Kidney (tissue), 14 donors: ENCODE measurements around the gene COX8A. TPM values are rescaled to one million over a fixed set of nuclear protein-coding genes. Genes with fewer than 3 reads are reported as not detected.

Source experiments
- DNase-seq, 5 donors: peaks; one replicate each; pipeline ENCODE4 v3.0.0-alpha.2; 2013 to 2020
- FAIRE-seq: peaks from 2 replicates; lab custom pipeline; 2012; peaks lifted over from hg19 to GRCh38; lab: Jason Lieb, UNC
- H3K27ac ChIP-seq, 2 donors: one replicate each; pipeline ENCODE4 v1.7.0; 2013; ENCODE audit warnings: low read depth in 2 of 2, low read length in 2 of 2, inconsistent platforms in 1 of 2
- H3K27me3 ChIP-seq: one replicate; pipeline ENCODE4 v1.7.1; 2013; ENCODE audit warnings: low read length, inconsistent platforms; ENCODE audit not compliant: control insufficient read depth, insufficient read depth
- H3K36me3 ChIP-seq, 3 donors: one replicate each; pipeline versions ENCODE4 v1.7.0 to v1.7.1; 2013; ENCODE audit warnings: low read length in 3 of 3, control low read depth in 1 of 3, inconsistent platforms in 1 of 3; ENCODE audit not compliant: insufficient read depth in 3 of 3, control insufficient read depth in 2 of 3
- H3K4me1 ChIP-seq, 3 donors: one replicate each; pipeline versions ENCODE4 v1.7.0 to v1.7.1; 2013; ENCODE audit warnings: low read length in 3 of 3, inconsistent platforms in 1 of 3, low read depth in 1 of 3; ENCODE audit not compliant: control insufficient read depth in 2 of 3, insufficient read depth in 2 of 3
- H3K4me3 ChIP-seq, 3 donors: one replicate each; pipeline versions ENCODE4 v1.7.0 to v1.8.1; 2013; ENCODE audit warnings: low read length in 3 of 3, control low read depth in 1 of 3, inconsistent platforms in 1 of 3
- H3K9ac ChIP-seq, 3 donors: one replicate each; pipeline versions ENCODE4 v1.7.0 to v1.7.1; 2013; ENCODE audit warnings: low read length in 3 of 3, control low read depth in 1 of 3, inconsistent platforms in 1 of 3
- H3K9me3 ChIP-seq, 3 donors: one replicate each; pipeline versions ENCODE4 v1.7.0 to v1.7.1; 2013; ENCODE audit warnings: low read length in 3 of 3, control low read depth in 1 of 3, inconsistent platforms in 1 of 3; ENCODE audit not compliant: control insufficient read depth in 2 of 3, insufficient read depth in 1 of 3
- CTCF ChIP-seq: IDR thresholded peaks from 3 replicates; pipeline ENCODE4 v1.5.1; 2012; ENCODE audit warnings: mild to moderate bottlenecking, moderate library complexity, borderline replicate concordance; ENCODE audit not compliant: insufficient read depth; ENCODE audit errors: extremely low read depth
- intact Hi-C: fragments of 100-400 bp; cut with DNase I; formaldehyde crosslinking; loops from one replicate; pipeline ENCODE4 v1.11.1; 2022
- polyA plus RNA-seq: library from polyadenylated mRNA; stranded (reverse); fragments of 350-450 nt; fragmentation: Illumina TruSeq; extraction: RNeasy Lipid Tissue Mini Kit (QIAGEN cat#74804); gene quantifications from one replicate; pipeline ENCODE4 v1.2.3, GENCODE V29; 2014; ENCODE audit warnings: low read depth, low replicate concordance; ENCODE audit not compliant: insufficient read depth
- total RNA-seq: library from RNA; stranded (reverse); fragmentation: NEBNext Ultra II Directional; extraction: Animal tissue kit (Norgen Biotek cat#: 25700); gene quantifications from one replicate; pipeline ENCODE4 v1.2.1, GENCODE V29; 2021
- donor health status: control.
- donor health status: control.
- donor health status: control.
- donor health status: control.
- donor health status: control.
- donor health status: DM: yes; HTN: yes; CAD: no.
- donor health status: Normal renal cell carcinoma (clear cell type).

Gene COX8A
- total and polyA plus RNA-seq, 2 donors from 2014 or later = 320 to 2,092 TPM

GRCh38 chr11:64003807-64004589, 29.6 kb downstream of the COX8A start:
- H3K27ac ChIP-seq = peak overlapping the region; percentile 2 to 67
- no peaks in the 10 kb centered on the region for H3K27me3 ChIP-seq
- DNase-seq = peak in 2 of 5 donors; percentile 48 to 74
- H3K9ac ChIP-seq = no peak overlapping the region
- intact Hi-C loops = no loop called here
- no peaks in the 10 kb centered on the region for H3K9me3 ChIP-seq
- no peak for FAIRE-seq
- TF ChIP-seq CTCF = no peak
- H3K36me3 ChIP-seq = no peaks in the 10 kb centered on the region
- H3K4me1 ChIP-seq = peaks cover 0 to 44% (median 8%) of the 10 kb centered on the region in 3 donors
- no peak overlapping the region for H3K4me3 ChIP-seq

GRCh38 chr11:64004590-64004984, 30.2 kb downstream of the COX8A start:
- DNase-seq (peak in 1 of 5 donors; percentile 56), FAIRE-seq (no peak)
- TF ChIP-seq CTCF = no peak
- Histone ChIP-seq H3K9ac (no peak overlapping the region), H3K4me3 (no peak overlapping the region), H3K9me3 (no peaks in the 10 kb centered on the region), H3K27ac (peak overlapping the region in 1 of 2 donors; percentile 67), H3K36me3 (no peaks in the 10 kb centered on the region), H3K4me1 (peaks cover 0 to 43% (median 8%) of the 10 kb centered on the region in 3 donors), H3K27me3 (no peaks in the 10 kb centered on the region)
- intact Hi-C loops = no loop called here

- peak in 1 of 5 donors; percentile 59 for DNase-seq
- Histone ChIP-seq H3K4me1 (peaks cover 0 to 43% (median 8%) of the 10 kb centered on the region in 3 donors), H3K4me3 (no peak overlapping the region), H3K36me3 (no peaks in the 10 kb centered on the region), H3K27me3 (no peaks in the 10 kb centered on the region), H3K27ac (no peak overlapping the region), H3K9me3 (no peaks in the 10 kb centered on the region), H3K9ac (no peak overlapping the region)
- intact Hi-C loops = no loop called here
- no peak for TF ChIP-seq CTCF
- FAIRE-seq = no peak
These were observed 31.3 kb downstream of the COX8A start for GRCh38 chr11:64005691-64006090.
